ENCODE measurements around the gene NAGA.

DNA sequence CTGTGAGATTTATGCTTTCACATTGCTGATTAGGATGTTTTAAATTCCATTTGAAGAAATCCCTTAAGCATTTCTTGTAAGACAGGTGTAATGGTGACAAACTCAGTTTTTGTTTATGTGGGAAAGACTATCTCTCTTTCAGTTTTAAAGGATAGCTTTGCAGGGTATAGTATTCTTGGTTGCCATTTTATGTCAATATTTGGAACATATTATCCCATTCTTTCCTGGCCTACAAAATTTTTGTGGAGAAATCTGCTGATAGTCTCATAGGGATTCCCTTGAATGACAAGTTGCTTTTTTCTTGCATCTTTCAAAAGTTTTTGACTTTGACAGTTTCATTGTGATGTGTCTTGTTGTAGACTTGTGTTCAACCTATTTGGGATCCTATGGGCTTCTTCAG lies 28.8 kb downstream of the NAGA start:
- TF ChIP-seq CTCF (IDR thresholded peaks at IDR 0.05) (no peak), ZFX (IDR thresholded peaks at IDR 0.05; ENCODE audit: borderline replicate concordance) (no peak)

Data from 22Rv1 (cell line).